Stomach smooth muscle (tissue), 2 donors: ENCODE data around the gene VWA3B.

ENCODE experiments used
- H3K27ac ChIP-seq: one replicate; pipeline ENCODE4 v1.7.0; 2013; ENCODE audit warnings: mild to moderate bottlenecking, low read length, inconsistent platforms
- H3K27me3 ChIP-seq, 2 donors: one replicate each; pipeline ENCODE4 v1.7.0; 2013; ENCODE audit warnings: low read length in 2 of 2; ENCODE audit not compliant: insufficient read depth in 2 of 2, control insufficient read depth in 1 of 2
- H3K36me3 ChIP-seq, 2 donors: one replicate each; pipeline ENCODE4 v1.7.0; 2013; ENCODE audit warnings: low read length in 2 of 2; ENCODE audit not compliant: control insufficient read depth in 2 of 2, insufficient read depth in 2 of 2
- H3K4me1 ChIP-seq: one replicate; pipeline ENCODE4 v1.7.0; 2013; ENCODE audit warnings: low read length; ENCODE audit not compliant: control insufficient read depth, insufficient read depth
- H3K4me3 ChIP-seq, 2 donors: one replicate each; pipeline ENCODE4 v1.7.0; 2013; ENCODE audit warnings: low read length in 2 of 2
- H3K9ac ChIP-seq, 2 donors: one replicate each; pipeline ENCODE4 v1.7.0; 2013; ENCODE audit warnings: low read length in 2 of 2, mild to moderate bottlenecking in 1 of 2
- H3K9me3 ChIP-seq, 2 donors: one replicate each; pipeline ENCODE4 v1.7.0; 2013; ENCODE audit warnings: low read length in 2 of 2; ENCODE audit not compliant: control insufficient read depth in 2 of 2
- donor health status: healthy.
- donor health status: Pancreatic carcinoma.

Gene VWA3B

GRCh38 chr2:98172150-98172765, 85.3 kb downstream of the VWA3B start:
- Histone ChIP-seq H3K27me3 (no peaks in the 10 kb centered on the region), H3K9ac (no peak overlapping the region), H3K4me1 (no peaks in the 10 kb centered on the region), H3K4me3 (no peak overlapping the region), H3K27ac (no peak overlapping the region), H3K36me3 (no peaks in the 10 kb centered on the region), H3K9me3 (no peaks in the 10 kb centered on the region)

- Histone ChIP-seq H3K4me1 (no peaks in the 10 kb centered on the region), H3K27ac (no peak overlapping the region), H3K36me3 (no peaks in the 10 kb centered on the region), H3K27me3 (no peaks in the 10 kb centered on the region), H3K9me3 (no peaks in the 10 kb centered on the region), H3K4me3 (no peak overlapping the region), H3K9ac (no peak overlapping the region)
These were observed 86.0 kb downstream of the VWA3B start for GRCh38 chr2:98172951-98173350.

GRCh38 chr2:98175811-98176210, 88.8 kb downstream of the VWA3B start:
- H3K4me3 ChIP-seq, result no peak overlapping the region
- no peaks in the 10 kb centered on the region for H3K36me3 ChIP-seq
- H3K27me3 ChIP-seq, result no peaks in the 10 kb centered on the region
- H3K27ac ChIP-seq, result no peak overlapping the region
- H3K9ac ChIP-seq, result no peak overlapping the region
- no peaks in the 10 kb centered on the region for H3K4me1 ChIP-seq
- no peaks in the 10 kb centered on the region for H3K9me3 ChIP-seq

- Histone ChIP-seq H3K4me1 (no peaks in the 10 kb centered on the region), H3K36me3 (no peaks in the 10 kb centered on the region), H3K9me3 (no peaks in the 10 kb centered on the region), H3K9ac (no peak overlapping the region), H3K4me3 (no peak overlapping the region), H3K27ac (no peak overlapping the region), H3K27me3 (peaks cover 0 to 6% of the 10 kb centered on the region in 2 donors)
These were observed 90.3 kb downstream of the VWA3B start for GRCh38 chr2:98177286-98177685.

- no peak overlapping the region for H3K9ac ChIP-seq
- H3K4me1 ChIP-seq, result no peaks in the 10 kb centered on the region
- peaks cover 0 to 6% of the 10 kb centered on the region in 2 donors for H3K27me3 ChIP-seq
- H3K4me3 ChIP-seq, result no peak overlapping the region
- no peaks in the 10 kb centered on the region for H3K36me3 ChIP-seq
- H3K9me3 ChIP-seq, result no peaks in the 10 kb centered on the region
- no peak overlapping the region for H3K27ac ChIP-seq
These were observed 91.0 kb downstream of the VWA3B start for GRCh38 chr2:98177986-98178385.

- Histone ChIP-seq H3K36me3 (no peaks in the 10 kb centered on the region), H3K27me3 (peaks cover 0 to 6% of the 10 kb centered on the region in 2 donors), H3K27ac (no peak overlapping the region), H3K9me3 (no peaks in the 10 kb centered on the region), H3K4me1 (no peaks in the 10 kb centered on the region), H3K4me3 (no peak overlapping the region), H3K9ac (no peak overlapping the region)
These were observed 93.5 kb downstream of the VWA3B start for GRCh38 chr2:98180456-98180855.

GRCh38 chr2:98181346-98181745, 94.4 kb downstream of the VWA3B start:
- no peak overlapping the region for H3K4me3 ChIP-seq
- peaks cover 0 to 6% of the 10 kb centered on the region in 2 donors for H3K27me3 ChIP-seq
- no peaks in the 10 kb centered on the region for H3K36me3 ChIP-seq
- H3K9me3 ChIP-seq, result no peaks in the 10 kb centered on the region
- H3K27ac ChIP-seq, result no peak overlapping the region
- no peaks in the 10 kb centered on the region for H3K4me1 ChIP-seq
- no peak overlapping the region for H3K9ac ChIP-seq

- Histone ChIP-seq H3K36me3 (no peaks in the 10 kb centered on the region), H3K27ac (no peak overlapping the region), H3K27me3 (peaks cover 0 to 6% of the 10 kb centered on the region in 2 donors), H3K4me1 (no peaks in the 10 kb centered on the region), H3K4me3 (no peak overlapping the region), H3K9me3 (no peaks in the 10 kb centered on the region), H3K9ac (no peak overlapping the region)
These were observed 98.8 kb downstream of the VWA3B start for GRCh38 chr2:98185801-98186200.

GRCh38 chr2:98187194-98187593, 100.2 kb downstream of the VWA3B start:
- H3K36me3 ChIP-seq, result no peaks in the 10 kb centered on the region
- H3K4me3 ChIP-seq, result no peak overlapping the region
- no peaks in the 10 kb centered on the region for H3K27me3 ChIP-seq
- H3K9me3 ChIP-seq, result no peaks in the 10 kb centered on the region
- H3K27ac ChIP-seq, result no peak overlapping the region
- H3K9ac ChIP-seq, result no peak overlapping the region
- H3K4me1 ChIP-seq, result no peaks in the 10 kb centered on the region

GRCh38 chr2:98188351-98189046, 101.5 kb downstream of the VWA3B start:
- no peaks in the 10 kb centered on the region for H3K4me1 ChIP-seq
- no peak overlapping the region for H3K27ac ChIP-seq
- no peaks in the 10 kb centered on the region for H3K27me3 ChIP-seq
- H3K4me3 ChIP-seq, result no peak overlapping the region
- no peaks in the 10 kb centered on the region for H3K36me3 ChIP-seq
- no peak overlapping the region for H3K9ac ChIP-seq
- H3K9me3 ChIP-seq, result no peaks in the 10 kb centered on the region

GRCh38 chr2:98191883-98192282, 104.9 kb downstream of the VWA3B start:
- Histone ChIP-seq H3K36me3 (no peaks in the 10 kb centered on the region), H3K4me1 (no peaks in the 10 kb centered on the region), H3K9ac (no peak overlapping the region), H3K4me3 (no peak overlapping the region), H3K27me3 (no peaks in the 10 kb centered on the region), H3K27ac (no peak overlapping the region), H3K9me3 (no peaks in the 10 kb centered on the region)
